Measurements from ENCODE around the gene MAN2A2. TPM values are rescaled to one million over a fixed set of nuclear protein-coding genes. Genes with fewer than 3 reads are reported as not detected.

MAN2A2 gene
- total and polyA plus RNA-seq, 9 of the 15 experiments (the other 6 are each of a cell fraction or from before 2014, with no cell fraction given) = 7.3 to 151 (median 43.4) TPM

DNA sequence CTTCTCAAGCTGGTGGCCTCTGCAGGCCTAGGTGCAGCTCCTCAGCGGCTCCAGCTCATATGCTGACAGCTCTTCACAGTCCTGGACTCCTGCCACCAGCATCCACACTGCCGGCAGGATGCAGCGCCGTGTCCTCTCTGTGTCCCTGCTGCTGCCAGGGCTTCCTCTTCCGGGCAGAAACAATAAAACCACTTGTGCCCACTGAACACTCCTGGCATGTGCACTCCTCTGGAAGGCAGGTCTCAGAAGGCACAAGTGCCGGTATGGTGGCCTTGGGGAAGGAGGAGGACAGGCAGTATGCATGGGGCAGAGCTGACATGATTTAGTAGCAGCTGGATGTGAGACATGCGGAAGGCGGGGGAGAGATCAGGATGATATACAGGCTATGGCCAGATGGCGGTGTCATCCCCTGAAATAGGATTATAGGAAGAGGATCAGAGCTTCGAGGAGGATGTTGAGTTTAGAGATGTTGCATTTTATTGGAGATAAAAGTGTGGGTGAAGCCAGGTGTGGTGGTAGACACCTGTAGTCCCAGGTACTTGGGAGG lies 7.5 kb upstream of the MAN2A2 start (continued):
- TF ChIP-seq CEBPZ (IDR thresholded peaks at IDR 0.05; ENCODE audit: borderline replicate concordance, low read depth, low read length) = no peak
- TF ChIP-seq SRF (CRISPR knock-in tag; IDR thresholded peaks at IDR 0.05) = no peak
- TF ChIP-seq ZNF764 (CRISPR knock-in tag; IDR thresholded peaks at IDR 0.05; ENCODE audit: low read depth) = no peak
- no peak for TF ChIP-seq MXD1 (CRISPR knock-in tag; IDR thresholded peaks at IDR 0.05; ENCODE audit: borderline replicate concordance, poor library complexity, severe bottlenecking)
- TF ChIP-seq GATAD2B (IDR thresholded peaks at IDR 0.05; ENCODE audit: borderline replicate concordance) = no peak
- TF ChIP-seq EWSR1 (IDR thresholded peaks at IDR 0.05; ENCODE audit: borderline replicate concordance, low read depth, partially characterized antibody) = no peak
- no peak for TF ChIP-seq ERF (CRISPR knock-in tag; IDR thresholded peaks at IDR 0.05)
- no peak for TF ChIP-seq ZBTB17 (CRISPR knock-in tag; IDR thresholded peaks at IDR 0.05)
- TF ChIP-seq YY1 (IDR thresholded peaks at IDR 0.05; ENCODE audit: borderline replicate concordance in 1 of 3, control insufficient read depth in 1 of 3, extremely low read depth in 1 of 3, insufficient read depth in 3 of 3, insufficient read length in 1 of 3, insufficient replicate concordance in 2 of 3, low read depth in 1 of 3, low read length in 2 of 3) = peak in 1 of 3 experiments; percentile 11
- no peak for TF ChIP-seq SIRT6 (IDR thresholded peaks at IDR 0.05; ENCODE audit: low read depth, low read length)
- TF ChIP-seq HOMEZ (CRISPR knock-in tag; IDR thresholded peaks at IDR 0.05) = no peak
- TF ChIP-seq, protein P1, sequence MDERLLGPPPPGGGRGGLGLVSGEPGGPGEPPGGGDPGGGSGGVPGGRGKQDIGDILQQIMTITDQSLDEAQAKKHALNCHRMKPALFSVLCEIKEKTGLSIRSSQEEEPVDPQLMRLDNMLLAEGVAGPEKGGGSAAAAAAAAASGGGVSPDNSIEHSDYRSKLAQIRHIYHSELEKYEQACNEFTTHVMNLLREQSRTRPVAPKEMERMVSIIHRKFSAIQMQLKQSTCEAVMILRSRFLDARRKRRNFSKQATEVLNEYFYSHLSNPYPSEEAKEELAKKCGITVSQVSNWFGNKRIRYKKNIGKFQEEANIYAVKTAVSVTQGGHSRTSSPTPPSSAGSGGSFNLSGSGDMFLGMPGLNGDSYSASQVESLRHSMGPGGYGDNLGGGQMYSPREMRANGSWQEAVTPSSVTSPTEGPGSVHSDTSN (CRISPR knock-in tag; IDR thresholded peaks at IDR 0.05; ENCODE audit: low read depth) = peak; percentile 81
- TF ChIP-seq, protein P1 (tag; conservative IDR thresholded peaks at IDR 0.05; ENCODE audit: low read depth) = peak; percentile 99
- TF ChIP-seq SREBF1 (IDR thresholded peaks at IDR 0.05; ENCODE audit: borderline replicate concordance, low read depth, low read length) = no peak
- TF ChIP-seq ZNF589 (CRISPR knock-in tag; IDR thresholded peaks at IDR 0.05; ENCODE audit: low read depth) = 0 out of 2 replicates have a peak, but pooled peaks have one; percentile 32
- TF ChIP-seq SP2 (IDR thresholded peaks at IDR 0.05; ENCODE audit: extremely low read depth, low read depth, low read length, poor library complexity, severe bottlenecking) = no peak
- TF ChIP-seq HMG20A (CRISPR knock-in tag; conservative IDR thresholded peaks at IDR 0.05) = no peak
- TF ChIP-seq ZBTB8A (IDR thresholded peaks at IDR 0.05; ENCODE audit: partially characterized antibody) = no peak
